Measurements from ENCODE around the gene WDR45.

- TF ChIP-seq CTCF (conservative IDR thresholded peaks at IDR 0.05) (no peak), EZH2 (IDR thresholded peaks at IDR 0.05; ENCODE audit: low read depth) (no peak)
These were observed 8.7 kb downstream of the WDR45 start for GRCh38 chrX:49070988-49071387.
